ENCODE data around the gene GRIK1. TPM values are rescaled to one million over a fixed set of nuclear protein-coding genes. Genes with fewer than 3 reads are reported as not detected.
"Not testable (repeated sequence)": the region's sequence is repeated elsewhere in the genome, so short reads cannot be mapped to it uniquely, and the experiment has no call there.

Gene GRIK1
- polyA plus RNA-seq, 1 donor (not counting 4 experiments of a cell fraction or from before 2014, with no cell fraction given) = not detected

DNA sequence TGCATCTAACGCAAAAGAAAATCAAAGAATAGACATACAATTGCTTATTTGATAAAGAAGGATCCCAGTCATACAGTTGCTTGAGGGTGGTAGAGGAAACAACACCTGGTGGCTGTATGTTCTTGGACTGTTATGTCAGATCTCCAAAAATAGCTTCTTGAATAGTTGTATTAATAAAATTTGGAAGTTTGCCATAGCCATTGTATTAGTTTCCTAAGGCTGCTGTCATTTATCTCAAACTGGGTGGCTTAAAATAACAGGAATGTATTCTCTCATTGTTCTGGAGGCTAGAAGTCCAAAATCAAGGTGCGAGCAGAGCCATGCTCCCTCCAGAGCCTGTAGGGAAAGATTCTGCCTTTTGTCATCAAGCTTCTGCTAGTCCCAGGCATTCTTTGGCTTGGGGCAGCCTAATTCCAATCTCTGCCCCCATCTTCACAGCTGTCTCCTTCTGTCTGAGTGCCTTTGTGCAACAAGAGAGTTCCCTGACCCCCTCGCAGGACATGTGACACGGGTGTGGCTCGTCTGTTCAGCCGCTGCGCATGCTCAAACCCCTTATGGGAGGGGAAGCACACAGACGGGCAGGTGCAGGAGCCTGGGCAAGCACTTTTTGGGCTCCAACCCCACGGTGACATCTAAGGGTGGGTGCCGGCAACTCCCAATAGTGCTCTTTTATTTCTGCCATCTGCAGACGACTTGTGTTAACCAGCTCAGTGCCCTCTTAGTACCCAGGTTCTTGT is 21.7 kb upstream of the GRIK1 start:
- no peaks in the 10 kb centered on the region for H4K20me1 ChIP-seq (ENCODE audit: control insufficient read depth, extremely low read depth, insufficient read depth, low read length)
- no peak overlapping the region for H3K4me2 ChIP-seq (ENCODE audit: control insufficient read depth, extremely low read depth, insufficient read depth, low read depth, low read length)
- no peak overlapping the region for H3K9ac ChIP-seq (ENCODE audit: control insufficient read depth, extremely low read depth, insufficient read depth, low read length)
- no peaks in the 10 kb centered on the region for H3K79me2 ChIP-seq (ENCODE audit: control insufficient read depth, insufficient read depth, low read length)
- H3K4me1 ChIP-seq (ENCODE audit: control insufficient read depth, extremely low read depth, insufficient read depth, low read length) = no peaks in the 10 kb centered on the region
- H3K27me3 ChIP-seq (ENCODE audit: control insufficient read depth, extremely low read depth, insufficient read depth, low read length) = no peaks in the 10 kb centered on the region
- FAIRE-seq (no peak), DNase-seq (ENCODE audit: low read depth, low spot score) (no peak)
- no peaks in the 10 kb centered on the region for H3K9me1 ChIP-seq (ENCODE audit: control insufficient read depth, extremely low read depth, insufficient read depth, low read length)
- TF ChIP-seq EZH2 (IDR thresholded peaks at IDR 0.05; ENCODE audit: low read length) = no peak
- TF ChIP-seq, protein P1, sequence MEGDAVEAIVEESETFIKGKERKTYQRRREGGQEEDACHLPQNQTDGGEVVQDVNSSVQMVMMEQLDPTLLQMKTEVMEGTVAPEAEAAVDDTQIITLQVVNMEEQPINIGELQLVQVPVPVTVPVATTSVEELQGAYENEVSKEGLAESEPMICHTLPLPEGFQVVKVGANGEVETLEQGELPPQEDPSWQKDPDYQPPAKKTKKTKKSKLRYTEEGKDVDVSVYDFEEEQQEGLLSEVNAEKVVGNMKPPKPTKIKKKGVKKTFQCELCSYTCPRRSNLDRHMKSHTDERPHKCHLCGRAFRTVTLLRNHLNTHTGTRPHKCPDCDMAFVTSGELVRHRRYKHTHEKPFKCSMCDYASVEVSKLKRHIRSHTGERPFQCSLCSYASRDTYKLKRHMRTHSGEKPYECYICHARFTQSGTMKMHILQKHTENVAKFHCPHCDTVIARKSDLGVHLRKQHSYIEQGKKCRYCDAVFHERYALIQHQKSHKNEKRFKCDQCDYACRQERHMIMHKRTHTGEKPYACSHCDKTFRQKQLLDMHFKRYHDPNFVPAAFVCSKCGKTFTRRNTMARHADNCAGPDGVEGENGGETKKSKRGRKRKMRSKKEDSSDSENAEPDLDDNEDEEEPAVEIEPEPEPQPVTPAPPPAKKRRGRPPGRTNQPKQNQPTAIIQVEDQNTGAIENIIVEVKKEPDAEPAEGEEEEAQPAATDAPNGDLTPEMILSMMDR (optimal IDR thresholded peaks at IDR 0.05 in 1 of 3, IDR thresholded peaks at IDR 0.05 in 1 of 3, conservative IDR thresholded peaks at IDR 0.05 in 1 of 3; ENCODE audit: extremely low read depth in 1 of 3, insufficient read depth in 2 of 3, low read length in 3 of 3) = no peak
- H3K27ac ChIP-seq (ENCODE audit: control insufficient read depth, insufficient read depth, low read length) = no peak overlapping the region
- no peaks in the 10 kb centered on the region for H3K9me3 ChIP-seq (ENCODE audit: control insufficient read depth, low read depth, low read length)
- no peak overlapping the region for H3K4me3 ChIP-seq (ENCODE audit: control insufficient read depth in 2 of 3, extremely low read depth in 1 of 3, insufficient read depth in 2 of 3, low read depth in 1 of 3, low read length in 3 of 3)
- H2AFZ ChIP-seq (ENCODE audit: control insufficient read depth, low read length) = no peak overlapping the region
- H3K36me3 ChIP-seq (ENCODE audit: control insufficient read depth in 2 of 2, extremely low read depth in 1 of 2, insufficient read depth in 2 of 2, low read length in 2 of 2) = no peaks in the 10 kb centered on the region
- dilution Hi-C loops (cut with MboI; ENCODE audit: extremely low pct_ligation_motif_present, low sequenced_read_pairs) = no loop called here

DNA sequence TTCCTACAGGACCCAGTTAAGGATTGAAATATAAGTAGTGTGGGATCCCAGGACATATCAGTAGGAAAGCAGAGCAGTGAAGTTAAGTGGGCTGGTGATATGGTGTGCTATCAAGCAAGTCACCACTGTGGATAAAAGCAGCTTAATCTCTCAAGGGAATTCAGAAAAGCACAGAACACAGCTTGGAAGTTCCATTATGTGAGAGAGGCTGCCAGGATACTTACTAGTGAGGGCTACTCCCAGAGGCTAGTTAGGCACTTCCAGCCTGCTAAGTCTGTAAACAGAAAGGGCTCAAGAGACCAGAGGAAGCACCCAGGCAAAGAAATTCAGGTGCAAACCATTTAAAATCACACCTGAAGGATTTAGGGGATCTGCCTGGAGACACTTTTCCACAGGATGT is 18.8 kb upstream of the GRIK1 start:
- dilution Hi-C loops (cut with MboI; ENCODE audit: extremely low pct_ligation_motif_present, low sequenced_read_pairs) = no loop called here
- no peak for TF ChIP-seq EZH2 (IDR thresholded peaks at IDR 0.05; ENCODE audit: low read length)
- TF ChIP-seq, protein P1 (optimal IDR thresholded peaks at IDR 0.05 in 1 of 3, IDR thresholded peaks at IDR 0.05 in 1 of 3, conservative IDR thresholded peaks at IDR 0.05 in 1 of 3; ENCODE audit: extremely low read depth in 1 of 3, insufficient read depth in 2 of 3, low read length in 3 of 3) = no peak
- no peak overlapping the region for H3K27ac ChIP-seq (ENCODE audit: control insufficient read depth, insufficient read depth, low read length)
- no peak overlapping the region for H2AFZ ChIP-seq (ENCODE audit: control insufficient read depth, low read length)
- DNase-seq (ENCODE audit: low read depth, low spot score) (no peak), FAIRE-seq (no peak)
- H3K79me2 ChIP-seq (ENCODE audit: control insufficient read depth, insufficient read depth, low read length) = no peaks in the 10 kb centered on the region
- H4K20me1 ChIP-seq (ENCODE audit: control insufficient read depth, extremely low read depth, insufficient read depth, low read length) = no peaks in the 10 kb centered on the region
- no peaks in the 10 kb centered on the region for H3K36me3 ChIP-seq (ENCODE audit: control insufficient read depth in 2 of 2, extremely low read depth in 1 of 2, insufficient read depth in 2 of 2, low read length in 2 of 2)
- no peaks in the 10 kb centered on the region for H3K9me3 ChIP-seq (ENCODE audit: control insufficient read depth, low read depth, low read length)
- H3K9ac ChIP-seq (ENCODE audit: control insufficient read depth, extremely low read depth, insufficient read depth, low read length) = no peak overlapping the region
- H3K27me3 ChIP-seq (ENCODE audit: control insufficient read depth, extremely low read depth, insufficient read depth, low read length) = no peaks in the 10 kb centered on the region
- H3K4me1 ChIP-seq (ENCODE audit: control insufficient read depth, extremely low read depth, insufficient read depth, low read length) = no peaks in the 10 kb centered on the region
- H3K9me1 ChIP-seq (ENCODE audit: control insufficient read depth, extremely low read depth, insufficient read depth, low read length) = no peaks in the 10 kb centered on the region
- H3K4me3 ChIP-seq (ENCODE audit: control insufficient read depth in 2 of 3, extremely low read depth in 1 of 3, insufficient read depth in 2 of 3, low read depth in 1 of 3, low read length in 3 of 3) = no peak overlapping the region
- H3K4me2 ChIP-seq (ENCODE audit: control insufficient read depth, extremely low read depth, insufficient read depth, low read depth, low read length) = no peak overlapping the region

DNA sequence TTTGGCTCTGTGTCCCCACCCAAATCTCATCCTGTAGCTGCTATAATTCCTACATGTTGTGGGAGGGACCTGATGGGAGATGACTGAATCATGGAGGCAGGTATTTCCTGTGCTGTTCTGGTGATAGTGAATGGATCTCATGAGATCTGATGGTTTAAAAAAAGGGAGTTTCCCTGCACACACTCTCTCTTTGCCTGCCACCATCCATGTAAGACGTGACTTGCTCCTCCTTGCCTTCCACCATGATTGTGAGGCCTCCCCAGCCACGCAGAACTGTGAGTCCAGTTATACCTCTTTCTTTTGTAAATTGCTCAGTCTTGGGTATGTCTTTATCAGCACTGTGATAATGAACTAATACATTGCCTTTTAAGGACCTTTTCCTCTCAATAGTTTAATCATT is 18.2 kb upstream of the GRIK1 start:
- dilution Hi-C loops (cut with MboI; ENCODE audit: extremely low pct_ligation_motif_present, low sequenced_read_pairs); H3K79me2 ChIP-seq (ENCODE audit: control insufficient read depth, insufficient read depth, low read length); H3K4me2 ChIP-seq (ENCODE audit: control insufficient read depth, extremely low read depth, insufficient read depth, low read depth, low read length); H4K20me1 ChIP-seq (ENCODE audit: control insufficient read depth, extremely low read depth, insufficient read depth, low read length); DNase-seq (ENCODE audit: low read depth, low spot score); H3K9me1 ChIP-seq (ENCODE audit: control insufficient read depth, extremely low read depth, insufficient read depth, low read length); H2AFZ ChIP-seq (ENCODE audit: control insufficient read depth, low read length); H3K9me3 ChIP-seq (ENCODE audit: control insufficient read depth, low read depth, low read length); H3K4me1 ChIP-seq (ENCODE audit: control insufficient read depth, extremely low read depth, insufficient read depth, low read length); FAIRE-seq; H3K27me3 ChIP-seq (ENCODE audit: control insufficient read depth, extremely low read depth, insufficient read depth, low read length); H3K27ac ChIP-seq (ENCODE audit: control insufficient read depth, insufficient read depth, low read length); H3K9ac ChIP-seq (ENCODE audit: control insufficient read depth, extremely low read depth, insufficient read depth, low read length); H3K4me3 ChIP-seq (ENCODE audit: control insufficient read depth in 2 of 3, extremely low read depth in 1 of 3, insufficient read depth in 2 of 3, low read depth in 1 of 3, low read length in 3 of 3); H3K36me3 ChIP-seq (ENCODE audit: control insufficient read depth in 2 of 2, extremely low read depth in 1 of 2, insufficient read depth in 2 of 2, low read length in 2 of 2): not testable (repeated sequence)

Data from keratinocyte (primary cell).